ENCODE results near the gene RTP4.

DNA sequence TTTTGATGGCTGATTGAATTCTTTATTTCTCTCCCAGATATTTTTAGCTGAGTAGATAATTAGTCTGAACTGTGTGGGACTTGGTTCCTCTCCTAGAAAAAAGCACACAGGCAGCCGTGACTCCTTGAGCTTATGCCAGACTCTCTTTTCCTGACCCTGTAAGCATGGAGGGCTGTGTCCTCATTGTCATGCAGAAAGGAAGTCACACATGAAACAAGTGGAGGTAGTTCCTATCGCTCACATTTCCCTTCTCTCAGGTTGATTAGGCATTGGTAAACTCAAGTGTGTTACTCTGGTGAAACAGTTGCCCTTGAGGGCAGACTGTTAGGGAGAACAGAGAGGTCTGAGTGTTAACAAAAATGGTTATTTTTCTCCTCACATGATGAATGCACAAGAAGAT is 6.3 kb upstream of the RTP4 start:
- TF ChIP-seq CREB1 (CRISPR knock-in tag; IDR thresholded peaks at IDR 0.05) (no peak), NFYB (CRISPR knock-in tag; conservative IDR thresholded peaks at IDR 0.05; ENCODE audit: low read depth) (no peak), FOXK1 (CRISPR knock-in tag; IDR thresholded peaks at IDR 0.05) (no peak), ZNF263 (CRISPR knock-in tag; IDR thresholded peaks at IDR 0.05; ENCODE audit: low read depth) (no peak), ATF1 (CRISPR knock-in tag; IDR thresholded peaks at IDR 0.05) (no peak), JUN (CRISPR knock-in tag; IDR thresholded peaks at IDR 0.05) (no peak), GABPB1 (CRISPR knock-in tag; IDR thresholded peaks at IDR 0.05) (no peak), IRF2 (CRISPR knock-in tag; IDR thresholded peaks at IDR 0.05; ENCODE audit: borderline replicate concordance, low read depth) (no peak), TP53 (CRISPR knock-in tag; IDR thresholded peaks at IDR 0.05) (no peak)
- TF ChIP-seq, protein P1, sequence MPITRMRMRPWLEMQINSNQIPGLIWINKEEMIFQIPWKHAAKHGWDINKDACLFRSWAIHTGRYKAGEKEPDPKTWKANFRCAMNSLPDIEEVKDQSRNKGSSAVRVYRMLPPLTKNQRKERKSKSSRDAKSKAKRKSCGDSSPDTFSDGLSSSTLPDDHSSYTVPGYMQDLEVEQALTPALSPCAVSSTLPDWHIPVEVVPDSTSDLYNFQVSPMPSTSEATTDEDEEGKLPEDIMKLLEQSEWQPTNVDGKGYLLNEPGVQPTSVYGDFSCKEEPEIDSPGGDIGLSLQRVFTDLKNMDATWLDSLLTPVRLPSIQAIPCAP (CRISPR knock-in tag; IDR thresholded peaks at IDR 0.05), result no peak
- TF ChIP-seq, protein P2, sequence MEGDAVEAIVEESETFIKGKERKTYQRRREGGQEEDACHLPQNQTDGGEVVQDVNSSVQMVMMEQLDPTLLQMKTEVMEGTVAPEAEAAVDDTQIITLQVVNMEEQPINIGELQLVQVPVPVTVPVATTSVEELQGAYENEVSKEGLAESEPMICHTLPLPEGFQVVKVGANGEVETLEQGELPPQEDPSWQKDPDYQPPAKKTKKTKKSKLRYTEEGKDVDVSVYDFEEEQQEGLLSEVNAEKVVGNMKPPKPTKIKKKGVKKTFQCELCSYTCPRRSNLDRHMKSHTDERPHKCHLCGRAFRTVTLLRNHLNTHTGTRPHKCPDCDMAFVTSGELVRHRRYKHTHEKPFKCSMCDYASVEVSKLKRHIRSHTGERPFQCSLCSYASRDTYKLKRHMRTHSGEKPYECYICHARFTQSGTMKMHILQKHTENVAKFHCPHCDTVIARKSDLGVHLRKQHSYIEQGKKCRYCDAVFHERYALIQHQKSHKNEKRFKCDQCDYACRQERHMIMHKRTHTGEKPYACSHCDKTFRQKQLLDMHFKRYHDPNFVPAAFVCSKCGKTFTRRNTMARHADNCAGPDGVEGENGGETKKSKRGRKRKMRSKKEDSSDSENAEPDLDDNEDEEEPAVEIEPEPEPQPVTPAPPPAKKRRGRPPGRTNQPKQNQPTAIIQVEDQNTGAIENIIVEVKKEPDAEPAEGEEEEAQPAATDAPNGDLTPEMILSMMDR (IDR thresholded peaks at IDR 0.05), result no peak
- TF ChIP-seq, protein P3, sequence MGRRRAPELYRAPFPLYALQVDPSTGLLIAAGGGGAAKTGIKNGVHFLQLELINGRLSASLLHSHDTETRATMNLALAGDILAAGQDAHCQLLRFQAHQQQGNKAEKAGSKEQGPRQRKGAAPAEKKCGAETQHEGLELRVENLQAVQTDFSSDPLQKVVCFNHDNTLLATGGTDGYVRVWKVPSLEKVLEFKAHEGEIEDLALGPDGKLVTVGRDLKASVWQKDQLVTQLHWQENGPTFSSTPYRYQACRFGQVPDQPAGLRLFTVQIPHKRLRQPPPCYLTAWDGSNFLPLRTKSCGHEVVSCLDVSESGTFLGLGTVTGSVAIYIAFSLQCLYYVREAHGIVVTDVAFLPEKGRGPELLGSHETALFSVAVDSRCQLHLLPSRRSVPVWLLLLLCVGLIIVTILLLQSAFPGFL (CRISPR knock-in tag; IDR thresholded peaks at IDR 0.05; ENCODE audit: borderline replicate concordance), result no peak
- TF ChIP-seq, protein P4, sequence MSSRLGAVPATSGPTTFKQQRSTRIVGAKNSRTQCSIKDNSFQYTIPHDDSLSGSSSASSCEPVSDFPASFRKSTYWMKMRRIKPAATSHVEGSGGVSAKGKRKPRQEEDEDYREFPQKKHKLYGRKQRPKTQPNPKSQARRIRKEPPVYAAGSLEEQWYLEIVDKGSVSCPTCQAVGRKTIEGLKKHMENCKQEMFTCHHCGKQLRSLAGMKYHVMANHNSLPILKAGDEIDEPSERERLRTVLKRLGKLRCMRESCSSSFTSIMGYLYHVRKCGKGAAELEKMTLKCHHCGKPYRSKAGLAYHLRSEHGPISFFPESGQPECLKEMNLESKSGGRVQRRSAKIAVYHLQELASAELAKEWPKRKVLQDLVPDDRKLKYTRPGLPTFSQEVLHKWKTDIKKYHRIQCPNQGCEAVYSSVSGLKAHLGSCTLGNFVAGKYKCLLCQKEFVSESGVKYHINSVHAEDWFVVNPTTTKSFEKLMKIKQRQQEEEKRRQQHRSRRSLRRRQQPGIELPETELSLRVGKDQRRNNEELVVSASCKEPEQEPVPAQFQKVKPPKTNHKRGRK (CRISPR knock-in tag; IDR thresholded peaks at IDR 0.05; ENCODE audit: borderline replicate concordance), result no peak
- TF ChIP-seq, protein P5, sequence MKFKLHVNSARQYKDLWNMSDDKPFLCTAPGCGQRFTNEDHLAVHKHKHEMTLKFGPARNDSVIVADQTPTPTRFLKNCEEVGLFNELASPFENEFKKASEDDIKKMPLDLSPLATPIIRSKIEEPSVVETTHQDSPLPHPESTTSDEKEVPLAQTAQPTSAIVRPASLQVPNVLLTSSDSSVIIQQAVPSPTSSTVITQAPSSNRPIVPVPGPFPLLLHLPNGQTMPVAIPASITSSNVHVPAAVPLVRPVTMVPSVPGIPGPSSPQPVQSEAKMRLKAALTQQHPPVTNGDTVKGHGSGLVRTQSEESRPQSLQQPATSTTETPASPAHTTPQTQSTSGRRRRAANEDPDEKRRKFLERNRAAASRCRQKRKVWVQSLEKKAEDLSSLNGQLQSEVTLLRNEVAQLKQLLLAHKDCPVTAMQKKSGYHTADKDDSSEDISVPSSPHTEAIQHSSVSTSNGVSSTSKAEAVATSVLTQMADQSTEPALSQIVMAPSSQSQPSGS (CRISPR knock-in tag; IDR thresholded peaks at IDR 0.05; ENCODE audit: borderline replicate concordance, low read depth), result no peak

Data from WTC11 (cell line).